ENCODE data around the gene NCBP2L.

Gene NCBP2L

DNA sequence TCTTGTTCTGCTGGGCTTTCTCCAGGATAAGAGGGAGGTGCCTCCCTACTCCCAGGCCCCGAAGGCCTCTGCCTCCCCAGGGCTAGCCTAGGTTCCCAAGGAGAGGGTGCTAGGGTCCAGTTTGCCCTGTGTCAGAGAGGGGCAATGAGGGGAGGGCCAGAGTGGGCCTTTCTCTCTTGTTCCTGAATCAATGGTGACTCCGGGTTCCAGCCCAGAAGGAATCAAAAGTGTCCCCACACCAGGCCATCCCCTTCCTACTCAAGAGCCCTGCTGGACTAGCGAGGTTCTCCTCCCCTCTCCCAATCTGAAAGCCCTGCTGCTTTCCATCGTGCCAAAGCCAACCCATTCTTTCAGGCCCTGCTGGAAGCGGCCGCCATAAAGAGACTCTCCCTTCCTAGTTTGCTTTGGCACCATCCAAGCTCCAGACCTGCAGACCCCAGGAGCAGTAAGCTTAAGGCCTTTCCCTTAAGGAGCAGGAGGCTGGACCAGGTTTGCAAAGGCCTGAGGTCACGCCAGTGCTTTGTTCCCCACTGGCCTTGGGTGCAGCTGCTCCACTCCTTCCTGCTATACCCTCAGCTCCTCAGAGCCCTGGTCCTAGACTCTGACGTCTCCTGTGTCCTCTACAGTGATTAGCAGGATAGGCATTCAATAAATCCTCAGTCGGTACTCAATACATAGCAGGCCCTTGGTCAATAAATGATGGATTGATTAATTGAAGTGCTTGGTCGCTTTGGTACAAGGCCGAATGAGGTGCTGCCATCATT is 12.5 kb upstream of the NCBP2L start:
- DNase-seq (ENCODE audit: insufficient read length, low spot score) (no peak), FAIRE-seq (no peak)
- TF ChIP-seq, protein P1, sequence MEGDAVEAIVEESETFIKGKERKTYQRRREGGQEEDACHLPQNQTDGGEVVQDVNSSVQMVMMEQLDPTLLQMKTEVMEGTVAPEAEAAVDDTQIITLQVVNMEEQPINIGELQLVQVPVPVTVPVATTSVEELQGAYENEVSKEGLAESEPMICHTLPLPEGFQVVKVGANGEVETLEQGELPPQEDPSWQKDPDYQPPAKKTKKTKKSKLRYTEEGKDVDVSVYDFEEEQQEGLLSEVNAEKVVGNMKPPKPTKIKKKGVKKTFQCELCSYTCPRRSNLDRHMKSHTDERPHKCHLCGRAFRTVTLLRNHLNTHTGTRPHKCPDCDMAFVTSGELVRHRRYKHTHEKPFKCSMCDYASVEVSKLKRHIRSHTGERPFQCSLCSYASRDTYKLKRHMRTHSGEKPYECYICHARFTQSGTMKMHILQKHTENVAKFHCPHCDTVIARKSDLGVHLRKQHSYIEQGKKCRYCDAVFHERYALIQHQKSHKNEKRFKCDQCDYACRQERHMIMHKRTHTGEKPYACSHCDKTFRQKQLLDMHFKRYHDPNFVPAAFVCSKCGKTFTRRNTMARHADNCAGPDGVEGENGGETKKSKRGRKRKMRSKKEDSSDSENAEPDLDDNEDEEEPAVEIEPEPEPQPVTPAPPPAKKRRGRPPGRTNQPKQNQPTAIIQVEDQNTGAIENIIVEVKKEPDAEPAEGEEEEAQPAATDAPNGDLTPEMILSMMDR (IDR thresholded peaks at IDR 0.05; ENCODE audit: insufficient read depth, missing control alignments) = no peak

DNA sequence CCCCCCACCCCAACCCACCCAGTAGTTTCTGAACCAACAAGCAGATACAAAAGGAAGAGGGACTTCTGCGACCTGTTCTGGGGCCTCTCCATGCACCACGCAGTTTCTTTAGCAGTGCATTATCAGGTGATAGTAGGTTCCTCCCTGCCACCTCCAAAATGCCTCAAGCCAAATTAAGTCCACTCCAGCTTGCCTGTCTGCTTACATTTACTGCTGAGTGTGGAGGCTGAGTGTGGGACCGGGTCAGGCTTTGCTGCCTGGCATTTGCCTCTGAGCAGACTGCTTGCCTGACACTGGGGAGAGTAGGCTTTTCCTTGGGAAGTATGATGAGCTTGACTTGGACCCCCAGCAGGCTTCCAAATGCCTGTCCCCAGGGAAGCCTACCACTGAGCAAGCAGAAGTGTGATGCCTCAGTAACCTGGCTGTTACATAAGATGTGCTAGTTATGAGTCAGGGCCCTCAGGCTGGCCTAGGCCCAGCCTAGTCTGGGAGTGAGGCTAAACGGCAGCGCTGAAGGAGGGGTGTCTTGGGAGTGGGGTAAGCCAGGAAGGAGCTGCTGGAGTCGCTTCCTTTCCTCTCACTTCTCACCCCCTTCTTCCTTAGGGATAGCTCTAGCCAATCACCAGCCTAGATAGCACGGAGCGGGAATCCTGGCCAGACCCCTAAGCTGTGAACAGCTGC is 10.9 kb upstream of the NCBP2L start:
- FAIRE-seq = no peak

DNA sequence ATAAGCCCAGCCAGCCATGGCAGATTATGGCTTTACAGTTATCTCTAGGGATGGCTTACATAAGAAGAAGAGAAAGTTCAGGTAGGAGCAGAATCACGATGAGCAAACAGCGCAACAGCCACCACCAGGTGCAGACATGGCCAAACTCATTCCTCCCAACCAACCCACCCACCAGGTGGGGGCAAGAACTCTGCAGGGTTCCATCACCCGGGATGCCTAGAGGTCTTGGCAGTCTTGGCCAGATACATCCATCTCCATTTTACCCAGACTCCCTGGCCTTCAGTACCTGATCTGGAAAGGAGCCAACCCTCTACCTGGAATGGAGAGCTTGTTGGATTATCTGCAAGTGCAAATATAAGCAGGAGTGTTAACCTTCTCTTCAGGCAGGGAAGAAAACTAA is 9.5 kb upstream of the NCBP2L start:
- no peak for FAIRE-seq
- DNase-seq (ENCODE audit: insufficient read length, low spot score) = no peak
- TF ChIP-seq, protein P1 (IDR thresholded peaks at IDR 0.05; ENCODE audit: insufficient read depth, missing control alignments) = no peak

More for the DNA sequence above, 10.9 kb upstream of the NCBP2L start:
- TF ChIP-seq, protein P1 (IDR thresholded peaks at IDR 0.05; ENCODE audit: insufficient read depth, missing control alignments) = no peak
- no peak for DNase-seq (ENCODE audit: insufficient read length, low spot score)

DNA sequence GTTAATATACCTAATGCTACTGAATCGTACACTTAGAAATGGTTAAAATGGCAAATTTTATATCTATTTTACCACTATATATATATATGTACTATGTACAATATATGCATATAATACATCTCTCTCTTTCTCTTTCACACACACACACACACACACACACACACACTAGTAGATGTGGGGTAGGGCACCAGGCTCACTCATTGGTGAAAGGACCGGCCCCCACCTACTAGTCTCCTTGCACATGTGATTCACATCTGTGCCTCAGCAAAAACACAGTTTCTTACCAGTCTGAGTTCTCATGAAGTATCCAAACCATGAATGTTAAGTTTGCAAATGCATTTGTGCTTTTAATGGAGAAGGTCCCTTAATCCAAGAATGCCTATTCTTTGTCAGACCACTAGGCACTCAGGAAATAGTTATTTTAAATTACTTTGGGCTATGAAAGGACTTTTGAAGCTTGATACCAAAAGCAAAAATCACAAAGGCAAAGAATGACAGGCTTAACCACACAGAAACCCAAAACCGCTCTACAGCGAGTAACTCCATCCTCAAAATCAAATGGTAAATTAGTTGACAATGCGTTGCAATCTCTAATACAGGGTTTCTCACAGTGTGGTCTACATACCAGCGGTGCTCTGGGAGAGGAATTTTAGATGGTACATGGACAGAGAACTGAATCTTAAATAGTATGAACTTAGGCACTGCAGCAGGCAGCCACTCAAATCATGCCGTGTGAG is 7.8 kb upstream of the NCBP2L start:
- TF ChIP-seq, protein P1 (IDR thresholded peaks at IDR 0.05; ENCODE audit: insufficient read depth, missing control alignments) = no peak
- no peak for FAIRE-seq
- DNase-seq (ENCODE audit: insufficient read length, low spot score) = no peak

DNA sequence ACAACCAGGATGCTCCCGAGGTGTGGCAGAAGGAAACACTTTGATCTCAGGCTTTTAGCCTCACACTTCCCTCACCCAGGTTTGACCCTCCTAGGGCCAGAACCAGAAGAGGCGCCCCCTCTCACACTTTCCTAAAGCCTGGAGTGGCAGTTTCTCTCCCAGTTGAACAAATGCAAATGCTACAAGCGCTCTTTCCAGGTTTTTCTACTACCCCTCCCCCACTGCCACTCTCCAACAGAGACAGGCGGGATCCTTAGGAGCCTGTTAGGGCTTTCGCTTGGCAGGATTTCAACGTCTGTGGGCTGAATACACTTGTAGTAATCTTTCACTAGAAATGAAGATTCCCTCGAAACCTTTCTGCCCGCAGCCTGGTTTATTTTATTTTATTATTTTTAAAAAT is 4.3 kb upstream of the NCBP2L start:
- DNase-seq (ENCODE audit: insufficient read length, low spot score) (no peak), FAIRE-seq (no peak)
- TF ChIP-seq, protein P1 (IDR thresholded peaks at IDR 0.05; ENCODE audit: insufficient read depth, missing control alignments) = no peak

DNA sequence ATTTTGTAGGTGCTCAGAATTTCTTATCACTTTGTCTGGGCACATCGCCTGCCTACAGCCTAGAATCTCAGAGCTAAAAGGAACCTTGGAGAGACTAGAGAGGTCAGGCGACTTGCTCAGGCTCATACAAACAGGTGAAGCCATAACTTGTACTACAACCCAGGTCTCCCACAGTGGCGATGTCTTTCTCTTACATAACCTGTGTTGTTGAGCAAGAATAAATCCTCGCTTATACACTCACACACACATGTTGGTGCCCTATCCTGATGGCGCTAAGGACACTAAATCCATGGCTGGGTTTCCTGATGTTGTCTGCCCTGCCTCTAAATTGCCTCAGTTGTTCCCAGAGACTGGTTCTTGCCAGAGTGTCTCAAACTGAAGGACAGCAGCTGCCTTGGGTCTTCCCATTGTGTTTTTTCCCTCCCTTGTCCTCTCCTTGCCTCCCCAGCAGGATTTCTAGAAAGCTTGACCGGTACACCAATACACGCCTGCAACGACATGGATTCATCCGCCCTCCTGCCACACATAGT is 3.6 kb upstream of the NCBP2L start:
- FAIRE-seq (no peak), DNase-seq (ENCODE audit: insufficient read length, low spot score) (no peak)
- TF ChIP-seq, protein P1 (IDR thresholded peaks at IDR 0.05; ENCODE audit: insufficient read depth, missing control alignments) = no peak

Measured in D721Med (cell line).